ENCODE measurements around the gene ITPR1.

Gene ITPR1

GRCh38 chr3:4678320-4678719, 185.2 kb downstream of the ITPR1 start:
- DNase-seq (ENCODE audit: extremely low read depth in 1 of 2, low read depth in 1 of 2): no peak

GRCh38 chr3:4680227-4680691, 187.1 kb downstream of the ITPR1 start:
- no peak for DNase-seq (ENCODE audit: extremely low read depth in 1 of 2, low read depth in 1 of 2)

- DNase-seq (ENCODE audit: extremely low read depth in 1 of 2, low read depth in 1 of 2): no peak
Measured at GRCh38 chr3:4680871-4681300, 187.7 kb downstream of the ITPR1 start.

- DNase-seq (ENCODE audit: extremely low read depth in 1 of 2, low read depth in 1 of 2): no peak
Measured at GRCh38 chr3:4681301-4681700, 188.2 kb downstream of the ITPR1 start.

- DNase-seq (ENCODE audit: extremely low read depth in 1 of 2, low read depth in 1 of 2): no peak
Measured at GRCh38 chr3:4684117-4684516, 191.0 kb downstream of the ITPR1 start.

- no peak for DNase-seq (ENCODE audit: extremely low read depth in 1 of 2, low read depth in 1 of 2)
Measured at GRCh38 chr3:4684976-4685375, 191.8 kb downstream of the ITPR1 start.

GRCh38 chr3:4685673-4686345, 192.7 kb downstream of the ITPR1 start:
- no peak for DNase-seq (ENCODE audit: extremely low read depth in 1 of 2, low read depth in 1 of 2)

GRCh38 chr3:4686619-4687018, 193.5 kb downstream of the ITPR1 start:
- no peak for DNase-seq (ENCODE audit: extremely low read depth in 1 of 2, low read depth in 1 of 2)

GRCh38 chr3:4687167-4687566, 194.0 kb downstream of the ITPR1 start:
- no peak for DNase-seq (ENCODE audit: extremely low read depth in 1 of 2, low read depth in 1 of 2)

GRCh38 chr3:4687596-4687995, 194.4 kb downstream of the ITPR1 start:
- DNase-seq (ENCODE audit: extremely low read depth in 1 of 2, low read depth in 1 of 2): no peak

GRCh38 chr3:4688411-4688810, 195.3 kb downstream of the ITPR1 start:
- no peak for DNase-seq (ENCODE audit: extremely low read depth in 1 of 2, low read depth in 1 of 2)

- no peak for DNase-seq (ENCODE audit: extremely low read depth in 1 of 2, low read depth in 1 of 2)
Measured at GRCh38 chr3:4689021-4689420, 195.9 kb downstream of the ITPR1 start.

- DNase-seq (ENCODE audit: extremely low read depth in 1 of 2, low read depth in 1 of 2): no peak
Measured at GRCh38 chr3:4690277-4690676, 197.1 kb downstream of the ITPR1 start.

- DNase-seq (ENCODE audit: extremely low read depth in 1 of 2, low read depth in 1 of 2): no peak
Measured at GRCh38 chr3:4693620-4694019, 200.5 kb downstream of the ITPR1 start.

- DNase-seq (ENCODE audit: extremely low read depth in 1 of 2, low read depth in 1 of 2): no peak
Measured at GRCh38 chr3:4695846-4696245, 202.7 kb downstream of the ITPR1 start.

- DNase-seq (ENCODE audit: extremely low read depth in 1 of 2, low read depth in 1 of 2): no peak
Measured at GRCh38 chr3:4696266-4696665, 203.1 kb downstream of the ITPR1 start.

- no peak for DNase-seq (ENCODE audit: extremely low read depth in 1 of 2, low read depth in 1 of 2)
Measured at GRCh38 chr3:4698125-4698821, 205.1 kb downstream of the ITPR1 start.

GRCh38 chr3:4703054-4703480, 209.9 kb downstream of the ITPR1 start:
- no peak for DNase-seq (ENCODE audit: extremely low read depth in 1 of 2, low read depth in 1 of 2)

- no peak for DNase-seq (ENCODE audit: extremely low read depth in 1 of 2, low read depth in 1 of 2)
Measured at GRCh38 chr3:4704552-4704951, 211.4 kb downstream of the ITPR1 start.

- DNase-seq (ENCODE audit: extremely low read depth in 1 of 2, low read depth in 1 of 2): no peak
Measured at GRCh38 chr3:4707324-4707723, 214.2 kb downstream of the ITPR1 start.

GRCh38 chr3:4708230-4708629, 215.1 kb downstream of the ITPR1 start:
- no peak for DNase-seq (ENCODE audit: extremely low read depth in 1 of 2, low read depth in 1 of 2)

GRCh38 chr3:4709341-4709740, 216.2 kb downstream of the ITPR1 start:
- no peak for DNase-seq (ENCODE audit: extremely low read depth in 1 of 2, low read depth in 1 of 2)
